Rectal smooth muscle tissue (tissue), 1 donor: Measurements from ENCODE around the gene DCDC2.
"Not testable (repeated sequence)": the region's sequence is repeated elsewhere in the genome, so short reads cannot be mapped to it uniquely, and the experiment has no call there.

ENCODE experiments used
- H3K27ac ChIP-seq: one replicate; pipeline ENCODE4 v1.7.0; 2013; ENCODE audit warnings: low read depth, low read length, inconsistent platforms
- H3K27me3 ChIP-seq: one replicate; pipeline ENCODE4 v1.7.0; 2013; ENCODE audit warnings: low read length; ENCODE audit not compliant: control insufficient read depth, insufficient read depth
- H3K36me3 ChIP-seq: one replicate; pipeline ENCODE4 v1.7.0; 2013; ENCODE audit warnings: low read length; ENCODE audit not compliant: control insufficient read depth, insufficient read depth
- H3K4me1 ChIP-seq: one replicate; pipeline ENCODE4 v1.7.0; 2013; ENCODE audit warnings: low read length; ENCODE audit not compliant: control insufficient read depth, insufficient read depth
- H3K4me3 ChIP-seq: one replicate; pipeline ENCODE4 v1.7.0; 2013; ENCODE audit warnings: low read length
- H3K9ac ChIP-seq: one replicate; pipeline ENCODE4 v1.7.0; 2013; ENCODE audit warnings: low read length

DCDC2 gene

DNA sequence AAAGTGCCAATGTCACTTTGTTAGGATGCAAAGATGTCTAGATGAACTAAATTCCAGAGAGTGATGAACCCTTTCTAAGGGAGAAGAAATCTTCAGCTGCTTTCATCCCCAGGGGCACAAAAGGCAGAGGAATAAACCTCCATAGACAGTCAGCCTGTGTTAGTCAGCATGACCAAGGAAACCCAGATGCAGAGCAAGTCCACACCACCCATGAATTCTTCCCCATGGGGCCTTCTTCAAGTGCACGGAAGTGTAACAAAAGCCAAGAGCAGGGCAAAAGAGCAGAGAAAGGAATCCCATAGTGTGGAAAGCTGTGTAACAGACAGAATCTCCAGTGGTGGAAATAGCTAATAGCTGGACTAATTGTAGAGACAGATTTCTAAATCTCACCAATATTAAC lies 50.0 kb downstream of the DCDC2 start:
- Histone ChIP-seq H3K27ac (no peak overlapping the region), H3K27me3 (no peaks in the 10 kb centered on the region), H3K36me3 (no peaks in the 10 kb centered on the region), H3K4me1 (no peaks in the 10 kb centered on the region), H3K9ac (no peak overlapping the region), H3K4me3 (no peak overlapping the region)

- no peaks in the 10 kb centered on the region for H3K4me1 ChIP-seq
- no peak overlapping the region for H3K9ac ChIP-seq
Observed at GRCh38 chr6:24306936-24307335, 50.9 kb downstream of the DCDC2 start.

GRCh38 chr6:24306038-24306437 lies 51.8 kb downstream of the DCDC2 start:
- H3K4me3 ChIP-seq, result no peak overlapping the region
- H3K27me3 ChIP-seq, result no peaks in the 10 kb centered on the region
- H3K4me1 ChIP-seq, result no peaks in the 10 kb centered on the region
- H3K36me3 ChIP-seq, result no peaks in the 10 kb centered on the region
- no peak overlapping the region for H3K9ac ChIP-seq
- no peak overlapping the region for H3K27ac ChIP-seq

More at GRCh38 chr6:24306936-24307335, 50.9 kb downstream of the DCDC2 start:
- no peak overlapping the region for H3K4me3 ChIP-seq
- H3K27me3 ChIP-seq, result no peaks in the 10 kb centered on the region
- no peaks in the 10 kb centered on the region for H3K36me3 ChIP-seq
- no peak overlapping the region for H3K27ac ChIP-seq

GRCh38 chr6:24296944-24297343 lies 60.9 kb downstream of the DCDC2 start:
- Histone ChIP-seq H3K4me3 (no peak overlapping the region), H3K27me3 (no peaks in the 10 kb centered on the region), H3K27ac (no peak overlapping the region), H3K9ac (no peak overlapping the region), H3K4me1 (no peaks in the 10 kb centered on the region), H3K36me3 (no peaks in the 10 kb centered on the region)

DNA sequence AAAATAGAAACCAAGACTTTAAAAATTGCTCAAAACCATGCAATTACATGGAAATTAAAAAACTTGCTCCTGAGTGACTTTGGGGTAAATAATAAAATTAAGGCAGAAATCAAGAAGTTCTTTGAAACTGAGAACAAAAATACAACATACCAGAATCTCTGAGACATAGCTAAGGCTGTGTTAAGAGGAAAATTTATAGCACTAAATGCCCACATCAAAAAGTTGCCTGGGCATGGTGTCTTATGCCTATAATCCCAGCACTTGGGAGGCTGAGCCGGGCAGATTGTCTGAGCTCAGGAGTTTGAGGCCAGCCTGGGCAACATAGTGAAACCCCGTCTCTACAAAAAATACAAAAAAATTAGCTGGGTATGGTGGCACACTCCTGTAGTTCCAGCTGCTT lies 64.0 kb downstream of the DCDC2 start:
- H3K4me1 ChIP-seq, H3K4me3 ChIP-seq: not testable (repeated sequence)

GRCh38 chr6:24287239-24287638 lies 70.6 kb downstream of the DCDC2 start:
- Histone ChIP-seq H3K27me3 (no peaks in the 10 kb centered on the region), H3K27ac (no peak overlapping the region), H3K4me3 (no peak overlapping the region), H3K9ac (no peak overlapping the region), H3K4me1 (peaks cover 4% of the 10 kb centered on the region), H3K36me3 (no peaks in the 10 kb centered on the region)

More for the DNA sequence above, 64.0 kb downstream of the DCDC2 start:
- not testable (repeated sequence) for H3K36me3 ChIP-seq, H3K9ac ChIP-seq, H3K27me3 ChIP-seq, H3K27ac ChIP-seq

DNA sequence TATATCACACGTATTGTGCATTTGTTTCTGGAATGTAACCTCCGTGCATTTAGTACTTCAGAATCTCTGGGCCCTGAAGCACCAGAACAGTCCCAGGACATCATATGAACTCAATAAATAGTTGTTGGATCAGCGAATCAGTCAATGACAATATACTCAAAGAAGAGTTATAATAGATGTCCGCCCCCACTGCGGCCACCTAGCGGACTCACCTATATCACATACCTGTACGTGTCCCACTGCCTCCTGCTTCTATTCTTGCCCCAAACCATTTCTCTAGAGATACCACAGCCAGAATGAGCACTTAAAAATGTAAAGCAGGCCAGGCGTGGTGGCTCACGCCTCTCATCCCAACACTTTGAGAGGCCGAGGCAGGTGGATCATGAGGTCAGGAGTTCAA lies 73.9 kb downstream of the DCDC2 start:
- peaks cover 4% of the 10 kb centered on the region for H3K4me1 ChIP-seq
- H3K4me3 ChIP-seq, result no peak overlapping the region
- no peaks in the 10 kb centered on the region for H3K36me3 ChIP-seq
- H3K27me3 ChIP-seq, result no peaks in the 10 kb centered on the region
- no peak overlapping the region for H3K9ac ChIP-seq
- no peak overlapping the region for H3K27ac ChIP-seq

- no peaks in the 10 kb centered on the region for H3K27me3 ChIP-seq
- H3K4me3 ChIP-seq, result no peak overlapping the region
- H3K27ac ChIP-seq, result no peak overlapping the region
- peaks cover 4% of the 10 kb centered on the region for H3K4me1 ChIP-seq
- no peak overlapping the region for H3K9ac ChIP-seq
- H3K36me3 ChIP-seq, result no peaks in the 10 kb centered on the region
Observed at GRCh38 chr6:24283043-24283985, 74.5 kb downstream of the DCDC2 start.

GRCh38 chr6:24274441-24275083 lies 83.3 kb downstream of the DCDC2 start:
- Histone ChIP-seq H3K27me3 (no peaks in the 10 kb centered on the region), H3K4me3 (no peak overlapping the region), H3K9ac (no peak overlapping the region), H3K36me3 (no peaks in the 10 kb centered on the region), H3K4me1 (no peaks in the 10 kb centered on the region), H3K27ac (no peak overlapping the region)

DNA sequence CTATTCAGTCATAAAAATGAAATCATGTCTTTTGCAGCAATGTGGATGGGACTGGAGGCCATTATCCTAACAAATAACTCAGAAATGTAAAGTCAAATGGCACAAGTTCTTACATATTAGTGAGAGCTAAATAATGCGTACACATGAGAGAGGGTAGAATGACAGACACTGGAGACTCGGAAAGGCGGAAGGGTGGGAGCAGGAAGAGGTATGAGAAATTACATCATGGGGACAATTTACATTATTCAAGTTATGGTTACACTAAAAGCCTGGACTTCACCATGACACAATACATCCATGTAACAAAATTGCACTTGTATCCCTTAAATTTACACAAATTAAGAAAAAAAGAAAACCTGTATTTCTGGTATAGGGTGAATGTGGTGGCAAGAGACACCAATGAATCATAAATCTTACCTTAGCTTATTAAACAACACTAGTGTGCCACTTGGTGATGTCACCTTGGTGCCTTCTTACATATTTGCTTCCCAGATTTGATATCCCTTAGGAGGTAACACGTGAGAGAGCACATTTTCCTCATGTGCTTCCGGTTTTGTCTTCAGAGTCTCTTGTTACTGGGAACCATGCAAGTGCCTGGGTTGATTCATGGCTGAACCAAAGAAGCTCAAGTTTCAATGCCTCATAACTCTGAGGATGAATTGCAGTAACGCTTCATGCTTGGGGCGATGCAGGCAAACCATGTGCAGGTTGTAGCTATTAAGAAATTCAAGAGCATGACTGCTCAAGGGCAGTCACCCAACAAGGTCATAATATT lies 84.6 kb downstream of the DCDC2 start:
- no peaks in the 10 kb centered on the region for H3K4me1 ChIP-seq
- no peaks in the 10 kb centered on the region for H3K36me3 ChIP-seq
- H3K4me3 ChIP-seq, result no peak overlapping the region
- no peak overlapping the region for H3K27ac ChIP-seq
- no peak overlapping the region for H3K9ac ChIP-seq
- no peaks in the 10 kb centered on the region for H3K27me3 ChIP-seq

- H3K4me1 ChIP-seq, result no peaks in the 10 kb centered on the region
- no peak overlapping the region for H3K9ac ChIP-seq
- H3K36me3 ChIP-seq, result no peaks in the 10 kb centered on the region
- no peaks in the 10 kb centered on the region for H3K27me3 ChIP-seq
- no peak overlapping the region for H3K4me3 ChIP-seq
- H3K27ac ChIP-seq, result no peak overlapping the region
Observed at GRCh38 chr6:24272553-24272952, 85.3 kb downstream of the DCDC2 start.

DNA sequence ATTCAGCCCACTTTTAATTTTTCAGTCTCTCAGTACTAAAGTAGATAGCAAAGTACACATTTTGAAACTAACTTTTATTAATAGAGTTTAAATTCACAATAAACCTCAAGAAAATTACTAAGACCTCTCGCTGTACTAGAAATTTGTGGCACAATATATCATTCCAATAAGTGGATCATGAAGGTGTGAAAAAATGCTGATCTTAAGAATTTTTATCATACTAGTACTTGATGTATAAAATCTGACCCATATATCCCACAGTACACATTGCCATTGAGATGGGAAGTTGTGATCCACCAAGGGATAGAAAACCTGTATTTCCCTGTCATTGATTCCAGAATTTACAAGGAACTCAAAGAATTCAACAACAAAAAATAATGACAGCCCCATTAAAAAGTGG lies 85.7 kb downstream of the DCDC2 start:
- Histone ChIP-seq H3K9ac (no peak overlapping the region), H3K4me1 (no peaks in the 10 kb centered on the region), H3K36me3 (no peaks in the 10 kb centered on the region), H3K27me3 (no peaks in the 10 kb centered on the region), H3K4me3 (no peak overlapping the region), H3K27ac (no peak overlapping the region)
